ENCODE results near the gene ESPNL. TPM values are rescaled to one million over a fixed set of nuclear protein-coding genes. Genes with fewer than 3 reads are reported as not detected.

Gene ESPNL
- total RNA-seq, 4 donors from 2014 or later, result 0.78 to 1.3 (median 0.83) TPM; not detected in 1

DNA sequence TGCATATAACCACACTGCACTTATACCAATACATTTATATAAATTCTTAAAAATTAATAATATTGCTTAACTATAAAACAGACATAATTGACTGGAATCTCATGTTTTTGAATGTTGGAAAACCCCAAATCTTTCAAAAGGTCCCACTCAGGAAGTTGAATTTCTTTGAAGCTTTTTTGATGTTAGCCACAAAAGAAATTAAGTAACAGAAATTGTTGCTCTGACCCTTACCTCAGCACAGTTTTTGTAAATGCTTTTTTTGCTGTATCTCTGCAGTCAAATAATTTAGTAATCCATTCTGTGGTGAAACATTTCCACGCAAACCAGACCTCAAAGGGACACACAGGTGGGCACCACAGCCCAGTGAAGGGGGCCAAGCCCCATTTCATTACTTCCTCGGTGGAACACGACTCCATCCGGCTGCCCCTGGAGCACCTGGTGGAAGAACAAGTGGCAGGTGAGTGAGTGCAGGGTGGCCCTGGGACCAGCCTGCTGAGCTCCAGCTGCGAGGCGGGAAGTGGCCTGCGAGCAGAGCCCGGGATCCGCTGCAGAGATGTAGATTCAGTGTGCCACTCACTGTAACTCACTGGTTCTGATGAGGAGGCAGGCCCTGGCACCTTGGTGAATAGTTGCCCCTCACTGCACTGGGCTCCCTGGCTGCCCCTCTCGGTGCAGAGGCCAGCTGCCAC lies 31.0 kb upstream of the ESPNL start:
- Histone ChIP-seq H3K4me1 (no peaks in the 10 kb centered on the region), H3K27me3 (no peaks in the 10 kb centered on the region), H3K4me3 (no peak overlapping the region), H3K27ac (replicated peaks in 1 of 4) (no peak overlapping the region), H3K36me3 (peaks cover 8 to 80% (median 43%) of the 10 kb centered on the region in 4 donors), H3K9me3 (no peaks in the 10 kb centered on the region)
- WGBS, result 97% methylated on average over 10 of the region's 10 CpGs
- DNase-seq (ENCODE audit: extremely low spot score), result no peak
- TF ChIP-seq CTCF (IDR thresholded peaks at IDR 0.05), result no peak
- intact Hi-C loops (cut with DNase I), result loop anchor here (10.0 kb wide), 1 partner anchor 144 kb away; no protein-coding TSS in a partner anchor

DNA sequence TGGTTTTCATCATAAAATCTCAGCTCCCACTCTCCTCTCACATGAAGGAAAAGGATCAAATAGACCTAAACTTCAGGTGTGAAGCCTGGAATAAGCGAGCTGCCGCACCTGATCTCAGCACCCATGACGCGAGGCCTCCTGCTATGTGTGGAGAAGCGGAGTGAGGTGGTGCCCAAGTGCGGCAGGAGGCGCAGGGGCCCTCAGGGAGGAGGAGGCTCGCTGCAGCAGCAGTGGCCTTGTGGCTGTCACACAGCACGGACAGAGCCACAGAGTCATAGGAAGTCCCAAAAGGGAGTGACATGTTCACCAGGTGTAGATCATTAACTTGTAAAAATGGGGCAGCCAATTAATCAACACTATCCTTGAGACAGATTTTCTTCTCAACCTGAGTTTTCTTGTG lies 30.3 kb upstream of the ESPNL start:
- Histone ChIP-seq H3K36me3 (peaks cover 8 to 79% (median 40%) of the 10 kb centered on the region in 4 donors), H3K27me3 (no peaks in the 10 kb centered on the region), H3K27ac (replicated peaks in 1 of 4) (no peak overlapping the region), H3K4me3 (no peak overlapping the region), H3K4me1 (no peaks in the 10 kb centered on the region), H3K9me3 (no peaks in the 10 kb centered on the region)
- DNase-seq (ENCODE audit: extremely low spot score), result no peak
- no peak for TF ChIP-seq CTCF (IDR thresholded peaks at IDR 0.05)
- no peak for TF ChIP-seq POLR2AphosphoS5 (IDR thresholded peaks at IDR 0.05)
- TF ChIP-seq EP300 (IDR thresholded peaks at IDR 0.05), result no peak
- no peak for TF ChIP-seq POLR2A (IDR thresholded peaks at IDR 0.05; ENCODE audit: low read depth)
- 88% methylated on average over 9 of the region's 9 CpGs for WGBS
- intact Hi-C loops (cut with DNase I), result loop anchor here (10.0 kb wide), 1 partner anchor 145 kb away; no protein-coding TSS in a partner anchor

DNA sequence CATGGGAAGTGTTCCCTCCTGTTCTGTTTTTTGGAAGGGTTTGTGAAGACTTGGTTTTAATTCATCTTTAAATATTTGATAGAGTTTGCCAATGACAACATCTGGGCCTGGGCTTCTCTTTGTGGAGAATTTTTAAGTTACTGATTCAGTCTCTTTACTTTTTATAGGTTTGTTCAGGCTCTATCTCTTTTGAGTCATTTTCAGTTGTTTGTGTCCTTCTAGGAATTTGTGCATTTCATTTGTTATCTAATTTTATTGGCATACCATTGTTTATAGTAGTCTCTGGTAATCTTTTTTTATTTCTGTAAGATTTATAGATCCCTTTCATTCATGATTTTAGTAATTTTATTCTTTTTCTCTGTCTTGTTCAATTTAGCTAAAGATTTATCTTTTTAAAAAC lies 24.7 kb upstream of the ESPNL start:
- Histone ChIP-seq H3K4me1 (no peaks in the 10 kb centered on the region), H3K4me3 (no peak overlapping the region), H3K36me3 (peaks cover 0 to 28% (median 6%) of the 10 kb centered on the region in 4 donors), H3K27ac (replicated peaks in 1 of 4) (no peak overlapping the region), H3K9me3 (no peaks in the 10 kb centered on the region), H3K27me3 (no peaks in the 10 kb centered on the region)
- no peak for DNase-seq (ENCODE audit: extremely low spot score)
- TF ChIP-seq CTCF (IDR thresholded peaks at IDR 0.05), result no peak
- no peak for TF ChIP-seq POLR2AphosphoS5 (IDR thresholded peaks at IDR 0.05)
- TF ChIP-seq POLR2A (IDR thresholded peaks at IDR 0.05; ENCODE audit: low read depth), result no peak
- TF ChIP-seq EP300 (IDR thresholded peaks at IDR 0.05), result no peak
- intact Hi-C loops (cut with DNase I), result no loop called here

- intact Hi-C loops (cut with DNase I), result no loop called here
- H3K9me3 ChIP-seq, result no peaks in the 10 kb centered on the region
- no peak overlapping the region for H3K27ac ChIP-seq (replicated peaks in 1 of 4)
- H3K4me1 ChIP-seq, result no peaks in the 10 kb centered on the region
- DNase-seq (ENCODE audit: extremely low spot score), result no peak
- no peaks in the 10 kb centered on the region for H3K27me3 ChIP-seq
- 100% methylated on average over 1 of the region's 1 CpG for WGBS
- H3K4me3 ChIP-seq, result no peak overlapping the region
- no peak for TF ChIP-seq POLR2AphosphoS5 (IDR thresholded peaks at IDR 0.05)
- TF ChIP-seq POLR2A (IDR thresholded peaks at IDR 0.05; ENCODE audit: low read depth), result no peak
- no peak for TF ChIP-seq EP300 (IDR thresholded peaks at IDR 0.05)
- no peak for TF ChIP-seq CTCF (IDR thresholded peaks at IDR 0.05)
- H3K36me3 ChIP-seq, result peaks cover 6 to 28% (median 20%) of the 10 kb centered on the region in 4 donors
Observed at GRCh38 chr2:238077292-238077691, 22.8 kb upstream of the ESPNL start.

DNA sequence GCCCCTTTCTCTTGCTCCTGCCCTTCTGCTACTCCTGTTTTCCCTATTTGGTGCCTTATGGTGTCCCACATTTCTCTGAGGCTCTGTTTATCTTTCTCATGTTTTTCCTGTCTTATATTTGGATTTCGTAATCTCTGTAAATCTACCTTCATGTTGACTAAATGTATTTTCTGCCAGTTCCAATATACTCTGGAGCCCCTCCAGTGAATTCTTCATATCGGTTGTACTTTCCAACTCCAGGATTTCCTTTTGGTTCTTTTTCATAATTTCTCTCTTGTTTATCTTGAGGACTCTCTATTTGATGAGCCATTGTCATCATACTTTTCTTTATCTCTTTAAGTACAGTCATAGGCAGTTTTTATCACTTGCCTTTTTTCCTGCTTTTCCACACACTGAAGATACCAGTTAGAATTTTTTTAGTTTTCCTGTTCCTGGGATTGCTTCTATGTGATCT lies 20.2 kb upstream of the ESPNL start:
- no peak overlapping the region for H3K27ac ChIP-seq (replicated peaks in 1 of 4)
- no peak for DNase-seq (ENCODE audit: extremely low spot score)
- no peaks in the 10 kb centered on the region for H3K9me3 ChIP-seq
- no peak for TF ChIP-seq CTCF (IDR thresholded peaks at IDR 0.05)
- no peak for TF ChIP-seq POLR2A (IDR thresholded peaks at IDR 0.05; ENCODE audit: low read depth)
- TF ChIP-seq POLR2AphosphoS5 (IDR thresholded peaks at IDR 0.05), result no peak
- TF ChIP-seq EP300 (IDR thresholded peaks at IDR 0.05), result no peak
- H3K36me3 ChIP-seq, result peaks cover 7 to 46% (median 38%) of the 10 kb centered on the region in 4 donors
- H3K4me1 ChIP-seq, result no peaks in the 10 kb centered on the region
- no peaks in the 10 kb centered on the region for H3K27me3 ChIP-seq
- intact Hi-C loops (cut with DNase I), result no loop called here
- WGBS, result 95% methylated on average over 2 of the region's 2 CpGs
- no peak overlapping the region for H3K4me3 ChIP-seq

Measured in esophagus muscularis mucosa (tissue), 4 donors.